Skeletal muscle tissue (tissue), 4 donors: Measurements from ENCODE around the gene ADAMTS12. TPM values are rescaled to one million over a fixed set of nuclear protein-coding genes. Genes with fewer than 3 reads are reported as not detected.

ENCODE experiments used
- H3K27ac ChIP-seq: one replicate; pipeline ENCODE4 v1.7.0; 2013; ENCODE audit warnings: mild to moderate bottlenecking, low read depth, low read length, inconsistent platforms
- H3K27me3 ChIP-seq, 3 donors: one replicate each; pipeline ENCODE4 v1.7.0; 2013; ENCODE audit warnings: low read length in 3 of 3; ENCODE audit not compliant: control insufficient read depth in 3 of 3, insufficient read depth in 3 of 3
- H3K36me3 ChIP-seq, 3 donors: one replicate each; pipeline ENCODE4 v1.7.0; 2013; ENCODE audit warnings: low read length in 3 of 3; ENCODE audit not compliant: control insufficient read depth in 3 of 3, insufficient read depth in 3 of 3
- H3K4me1 ChIP-seq, 3 donors: one replicate each; pipeline ENCODE4 v1.7.0; 2013; ENCODE audit warnings: low read length in 3 of 3, mild to moderate bottlenecking in 3 of 3; ENCODE audit not compliant: control insufficient read depth in 3 of 3, insufficient read depth in 3 of 3
- H3K4me3 ChIP-seq, 3 donors: one replicate each; pipeline ENCODE4 v1.7.0; 2013; ENCODE audit warnings: low read length in 3 of 3
- H3K9ac ChIP-seq, 3 donors: one replicate each; pipeline ENCODE4 v1.7.0; 2013; ENCODE audit warnings: low read length in 3 of 3, mild to moderate bottlenecking in 3 of 3, moderate library complexity in 2 of 3, low read depth in 1 of 3
- H3K9me3 ChIP-seq, 3 donors: one replicate each; pipeline ENCODE4 v1.7.0; 2013; ENCODE audit warnings: low read length in 3 of 3; ENCODE audit not compliant: control insufficient read depth in 3 of 3
- total RNA-seq: library from RNA; depleted of rRNA; stranded (reverse); fragments of >200 nt; gene quantifications from one replicate; pipeline ENCODE4 v1.2.3, GENCODE V29; 2014
- donor health status: Osteomylitis.

Gene ADAMTS12
- total RNA-seq, 1 donor from 2014 or later: 19.3 TPM

DNA sequence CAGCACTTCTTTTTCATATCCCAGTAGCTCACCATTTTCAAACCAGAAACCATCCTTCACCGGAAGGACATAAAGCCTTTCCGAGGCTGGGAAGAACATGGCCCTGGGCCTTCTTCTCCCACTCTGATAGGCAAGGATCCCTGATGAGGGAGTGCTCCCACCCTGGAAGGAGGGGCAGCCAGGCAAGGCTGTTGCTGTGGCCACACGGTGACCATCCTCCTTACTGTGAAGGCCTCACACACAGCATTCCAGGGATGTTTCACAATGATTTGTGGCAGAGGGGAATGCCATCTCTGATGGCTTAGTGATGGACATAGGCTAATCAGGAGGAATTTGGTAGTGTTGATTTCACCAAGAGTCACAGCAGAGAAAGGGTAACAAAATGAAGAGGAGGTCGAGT, 130.7 kb downstream of the ADAMTS12 start:
- no peak overlapping the region for H3K4me3 ChIP-seq
- H3K27ac ChIP-seq: no peak overlapping the region
- H3K4me1 ChIP-seq: no peaks in the 10 kb centered on the region
- no peak overlapping the region for H3K9ac ChIP-seq
- H3K9me3 ChIP-seq: no peaks in the 10 kb centered on the region
- no peaks in the 10 kb centered on the region for H3K36me3 ChIP-seq
- H3K27me3 ChIP-seq: no peaks in the 10 kb centered on the region

DNA sequence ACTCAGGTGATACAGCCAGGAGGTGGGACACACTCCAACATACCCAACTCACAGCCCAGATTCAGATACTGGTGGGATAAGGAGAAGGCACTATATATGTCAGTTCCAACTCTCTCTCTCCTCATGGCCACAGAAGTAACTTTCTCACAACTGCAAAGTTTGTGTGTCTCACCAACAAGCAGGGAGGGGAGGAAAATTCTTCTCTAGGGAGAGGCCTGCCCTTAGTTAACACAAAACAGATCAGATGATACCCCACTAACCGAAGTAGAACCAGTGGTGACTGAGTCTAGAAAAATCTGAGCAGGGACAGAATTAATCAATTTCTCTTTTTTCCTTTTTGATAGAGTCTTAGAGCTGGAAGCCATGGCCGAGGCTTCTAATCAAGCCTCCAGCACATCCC, 133.1 kb downstream of the ADAMTS12 start:
- H3K36me3 ChIP-seq: no peaks in the 10 kb centered on the region
- no peak overlapping the region for H3K27ac ChIP-seq
- H3K27me3 ChIP-seq: no peaks in the 10 kb centered on the region
- no peaks in the 10 kb centered on the region for H3K9me3 ChIP-seq
- H3K4me1 ChIP-seq: no peaks in the 10 kb centered on the region
- no peak overlapping the region for H3K4me3 ChIP-seq
- H3K9ac ChIP-seq: no peak overlapping the region

DNA sequence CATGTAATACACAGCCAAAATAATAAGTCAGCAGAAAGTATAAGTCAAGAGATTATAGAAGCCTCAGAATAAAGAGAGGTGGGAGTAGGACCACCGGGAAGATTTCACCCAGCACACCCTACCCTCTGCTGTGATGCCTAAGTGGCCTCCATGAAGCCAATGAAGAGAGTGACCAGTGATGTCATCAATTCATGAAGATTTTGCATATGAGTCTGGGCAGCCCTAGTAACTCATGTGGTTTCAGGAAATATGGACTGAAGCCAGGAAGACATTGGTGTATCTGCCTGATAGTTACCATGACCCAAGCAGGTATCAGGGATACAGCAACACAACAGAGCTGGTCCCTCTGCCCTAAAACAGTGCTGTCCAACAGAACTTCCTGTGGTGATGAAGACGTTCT, 135.3 kb downstream of the ADAMTS12 start:
- no peaks in the 10 kb centered on the region for H3K4me1 ChIP-seq
- no peak overlapping the region for H3K9ac ChIP-seq
- no peak overlapping the region for H3K27ac ChIP-seq
- H3K4me3 ChIP-seq: no peak overlapping the region
- no peaks in the 10 kb centered on the region for H3K36me3 ChIP-seq
- H3K27me3 ChIP-seq: no peaks in the 10 kb centered on the region
- H3K9me3 ChIP-seq: no peaks in the 10 kb centered on the region

DNA sequence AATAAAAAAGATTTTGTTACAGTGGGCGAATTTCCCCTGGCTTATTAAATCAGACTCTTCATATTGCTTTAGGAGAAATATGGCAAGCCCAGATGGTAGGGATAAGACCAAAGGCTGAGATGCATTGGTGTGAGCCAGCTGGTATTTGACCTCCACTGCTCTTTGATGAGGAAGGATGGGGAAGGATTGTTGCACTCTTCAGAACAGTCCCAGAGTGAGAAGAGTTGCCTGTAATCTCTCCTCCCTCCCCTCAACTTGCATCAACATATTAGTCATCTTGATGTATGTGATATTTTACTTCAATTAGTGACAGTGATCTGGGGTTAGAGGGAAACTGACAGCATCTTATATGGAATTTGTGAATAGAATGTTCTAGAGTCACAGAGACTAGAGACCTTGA, 136.6 kb downstream of the ADAMTS12 start:
- Histone ChIP-seq H3K27me3 (no peaks in the 10 kb centered on the region), H3K36me3 (no peaks in the 10 kb centered on the region), H3K9me3 (no peaks in the 10 kb centered on the region), H3K4me3 (no peak overlapping the region), H3K4me1 (no peaks in the 10 kb centered on the region), H3K27ac (no peak overlapping the region), H3K9ac (no peak overlapping the region)

DNA sequence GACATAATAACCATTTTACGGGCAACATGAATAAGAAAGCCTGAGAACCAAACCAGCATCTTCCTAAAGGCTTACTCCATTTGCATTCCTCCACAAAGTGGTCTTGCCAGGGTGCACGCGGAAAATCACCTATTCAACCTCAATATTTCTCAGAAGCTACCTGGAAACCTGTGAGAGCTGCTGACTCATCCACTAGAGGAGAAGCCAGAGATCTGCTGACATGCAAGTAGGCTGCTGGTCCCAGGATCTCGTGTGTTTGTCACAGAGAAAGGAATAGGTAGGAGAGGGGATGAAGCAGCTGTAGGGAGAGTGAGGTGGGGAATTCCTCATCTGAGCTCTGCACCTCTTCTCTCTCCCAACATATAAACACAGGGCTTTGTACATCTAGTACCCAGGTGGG, 138.1 kb downstream of the ADAMTS12 start:
- Histone ChIP-seq H3K27me3 (no peaks in the 10 kb centered on the region), H3K4me3 (no peak overlapping the region), H3K27ac (no peak overlapping the region), H3K9me3 (no peaks in the 10 kb centered on the region), H3K4me1 (no peaks in the 10 kb centered on the region), H3K36me3 (no peaks in the 10 kb centered on the region), H3K9ac (no peak overlapping the region)

DNA sequence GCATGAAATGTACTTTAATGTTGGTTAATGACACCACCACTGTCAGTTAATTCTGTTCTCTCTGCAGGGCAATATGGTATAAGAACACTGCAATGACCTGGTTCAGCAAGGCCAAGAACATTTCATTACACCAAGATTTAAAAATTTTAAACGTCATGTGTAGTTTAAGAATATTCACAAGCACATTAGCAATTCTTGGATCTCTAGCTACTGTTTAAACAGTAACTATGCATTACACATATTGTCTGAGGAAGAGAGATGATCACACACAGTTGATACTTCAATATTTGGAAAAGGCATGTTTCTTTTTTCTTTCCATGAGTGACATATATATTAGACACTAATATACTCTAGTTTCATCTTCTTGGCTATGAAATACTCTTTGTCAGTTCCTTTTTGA, 143.0 kb downstream of the ADAMTS12 start:
- no peaks in the 10 kb centered on the region for H3K4me1 ChIP-seq
- H3K4me3 ChIP-seq: no peak overlapping the region
- no peak overlapping the region for H3K9ac ChIP-seq
- H3K27me3 ChIP-seq: no peaks in the 10 kb centered on the region
- H3K27ac ChIP-seq: no peak overlapping the region
- H3K36me3 ChIP-seq: no peaks in the 10 kb centered on the region
- H3K9me3 ChIP-seq: no peaks in the 10 kb centered on the region

GRCh38 chr5:33745101-33745770, 146.6 kb downstream of the ADAMTS12 start:
- Histone ChIP-seq H3K9me3 (no peaks in the 10 kb centered on the region), H3K36me3 (no peaks in the 10 kb centered on the region), H3K4me3 (no peak overlapping the region), H3K4me1 (peaks cover 0 to 4% (median 0%) of the 10 kb centered on the region in 3 donors), H3K9ac (no peak overlapping the region), H3K27ac (no peak overlapping the region), H3K27me3 (no peaks in the 10 kb centered on the region)

DNA sequence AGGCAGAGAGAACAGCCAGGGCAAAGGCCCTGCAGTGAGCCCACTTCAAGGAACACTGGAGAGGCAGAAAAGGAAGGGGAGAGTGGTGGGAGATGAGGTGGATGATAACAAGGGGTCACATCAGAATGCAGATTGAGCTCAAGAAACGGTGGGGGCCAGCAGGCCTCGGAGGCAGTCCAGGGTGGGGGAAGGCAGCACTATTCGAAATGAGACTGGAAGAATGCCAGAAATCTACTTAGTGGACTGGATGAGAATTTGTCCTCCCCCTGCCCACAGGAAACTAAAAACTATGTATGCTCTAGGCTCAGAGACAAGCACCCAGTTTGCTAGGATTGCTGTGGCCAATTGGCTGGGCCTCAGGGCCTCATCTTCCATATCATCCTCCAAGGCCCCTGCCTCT, 148.7 kb downstream of the ADAMTS12 start:
- peaks cover 0 to 2% (median 0%) of the 10 kb centered on the region in 3 donors for H3K27me3 ChIP-seq
- no peak overlapping the region for H3K9ac ChIP-seq
- no peaks in the 10 kb centered on the region for H3K36me3 ChIP-seq
- peaks cover 0 to 4% (median 0%) of the 10 kb centered on the region in 3 donors for H3K4me1 ChIP-seq
- no peak overlapping the region for H3K27ac ChIP-seq
- no peaks in the 10 kb centered on the region for H3K9me3 ChIP-seq
- H3K4me3 ChIP-seq: no peak overlapping the region

GRCh38 chr5:33742181-33742580, 149.6 kb downstream of the ADAMTS12 start:
- H3K9me3 ChIP-seq: no peaks in the 10 kb centered on the region
- H3K4me1 ChIP-seq: peaks cover 0 to 4% (median 0%) of the 10 kb centered on the region in 3 donors
- H3K9ac ChIP-seq: no peak overlapping the region
- no peaks in the 10 kb centered on the region for H3K36me3 ChIP-seq
- no peak overlapping the region for H3K27ac ChIP-seq
- no peak overlapping the region for H3K4me3 ChIP-seq
- peaks cover 0 to 2% (median 0%) of the 10 kb centered on the region in 3 donors for H3K27me3 ChIP-seq

DNA sequence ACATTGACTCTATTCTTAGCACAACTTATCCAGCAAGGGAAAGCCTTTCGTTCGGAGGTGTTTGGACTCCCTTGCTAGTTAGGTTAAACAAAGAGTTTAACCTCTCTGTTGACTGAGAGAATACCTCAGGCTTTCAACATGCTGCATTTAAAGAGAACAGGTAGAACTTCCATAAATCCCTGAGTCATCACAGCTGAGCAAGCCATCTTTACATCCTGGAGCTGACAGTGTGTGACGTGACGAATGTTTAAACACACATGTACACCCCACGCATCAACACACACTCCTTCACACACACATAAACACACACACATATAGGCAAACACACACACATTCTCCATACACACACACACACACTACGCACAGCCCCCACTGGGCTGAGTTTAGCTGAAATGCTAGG, 152.8 kb downstream of the ADAMTS12 start:
- H3K9ac ChIP-seq: no peak overlapping the region

More for the DNA sequence above, 152.8 kb downstream of the ADAMTS12 start:
- H3K27ac ChIP-seq: no peak overlapping the region
- no peak overlapping the region for H3K4me3 ChIP-seq
- H3K36me3 ChIP-seq: no peaks in the 10 kb centered on the region
- no peaks in the 10 kb centered on the region for H3K9me3 ChIP-seq
- H3K4me1 ChIP-seq: peaks cover 0 to 4% (median 0%) of the 10 kb centered on the region in 3 donors
- peaks cover 0 to 2% (median 0%) of the 10 kb centered on the region in 3 donors for H3K27me3 ChIP-seq
